ENCODE results near the gene GNAL. TPM values are rescaled to one million over a fixed set of nuclear protein-coding genes. Genes with fewer than 3 reads are reported as not detected.

GNAL gene
- total RNA-seq, 1 donor from 2014 or later: 26.8 TPM

DNA sequence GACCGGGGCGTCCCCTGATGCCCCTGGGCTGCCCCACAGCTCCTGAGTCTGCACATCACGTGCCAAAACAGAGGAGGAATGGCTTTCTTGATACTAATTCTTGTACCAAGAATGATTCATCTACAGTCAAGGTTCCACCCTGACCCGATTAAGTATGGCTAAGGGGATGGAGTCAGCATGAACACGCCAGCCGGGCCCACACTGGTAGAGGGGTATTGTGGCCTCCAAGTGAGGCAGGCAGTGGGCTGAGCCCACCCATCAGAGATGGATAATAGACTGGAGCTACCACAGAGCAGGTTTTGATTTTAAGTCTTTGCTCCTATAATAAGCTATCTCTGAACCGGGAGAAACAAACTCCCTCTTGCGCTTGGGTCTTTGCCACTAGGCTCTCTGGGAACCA, 17.9 kb upstream of the GNAL start:
- Mint-ChIP-seq H3K36me3 (no peaks in the 10 kb centered on the region), H3K27me3 (ENCODE audit: insufficient read depth, low read depth) (peaks cover 13% of the 10 kb centered on the region), H3K9me3 (no peaks in the 10 kb centered on the region), H3K4me1 (peaks cover 15% of the 10 kb centered on the region), H3K27ac (no peak overlapping the region), H3K4me3 (no peak overlapping the region)
- H3K4me1 ChIP-seq: peaks cover 17% of the 10 kb centered on the region
- no peak overlapping the region for H3K27ac ChIP-seq
- H2AFZ ChIP-seq (replicated peaks): no peak overlapping the region
- H3K4me3 ChIP-seq: no peak overlapping the region
- TF ChIP-seq EZH2 (IDR thresholded peaks at IDR 0.05): no peak
- TF ChIP-seq EZH2phosphoT487 (IDR thresholded peaks at IDR 0.05): no peak
- TF ChIP-seq, protein P1, sequence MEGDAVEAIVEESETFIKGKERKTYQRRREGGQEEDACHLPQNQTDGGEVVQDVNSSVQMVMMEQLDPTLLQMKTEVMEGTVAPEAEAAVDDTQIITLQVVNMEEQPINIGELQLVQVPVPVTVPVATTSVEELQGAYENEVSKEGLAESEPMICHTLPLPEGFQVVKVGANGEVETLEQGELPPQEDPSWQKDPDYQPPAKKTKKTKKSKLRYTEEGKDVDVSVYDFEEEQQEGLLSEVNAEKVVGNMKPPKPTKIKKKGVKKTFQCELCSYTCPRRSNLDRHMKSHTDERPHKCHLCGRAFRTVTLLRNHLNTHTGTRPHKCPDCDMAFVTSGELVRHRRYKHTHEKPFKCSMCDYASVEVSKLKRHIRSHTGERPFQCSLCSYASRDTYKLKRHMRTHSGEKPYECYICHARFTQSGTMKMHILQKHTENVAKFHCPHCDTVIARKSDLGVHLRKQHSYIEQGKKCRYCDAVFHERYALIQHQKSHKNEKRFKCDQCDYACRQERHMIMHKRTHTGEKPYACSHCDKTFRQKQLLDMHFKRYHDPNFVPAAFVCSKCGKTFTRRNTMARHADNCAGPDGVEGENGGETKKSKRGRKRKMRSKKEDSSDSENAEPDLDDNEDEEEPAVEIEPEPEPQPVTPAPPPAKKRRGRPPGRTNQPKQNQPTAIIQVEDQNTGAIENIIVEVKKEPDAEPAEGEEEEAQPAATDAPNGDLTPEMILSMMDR (IDR thresholded peaks at IDR 0.05): no peak
- no peaks in the 10 kb centered on the region for H3K36me3 ChIP-seq
- DNase-seq (ENCODE audit: low spot score): no peak
- H3K9me3 ChIP-seq (ENCODE audit: low read depth): no peaks in the 10 kb centered on the region
- no peaks in the 10 kb centered on the region for H3F3A ChIP-seq (ENCODE audit: low read depth)
- no peaks in the 10 kb centered on the region for H3K27me3 ChIP-seq
- H4K20me1 ChIP-seq (ENCODE audit: low read depth): no peaks in the 10 kb centered on the region
- H3K4me2 ChIP-seq: no peak overlapping the region
- H3K9ac ChIP-seq: no peak overlapping the region
- H3K79me2 ChIP-seq (ENCODE audit: low read depth): no peaks in the 10 kb centered on the region

DNA sequence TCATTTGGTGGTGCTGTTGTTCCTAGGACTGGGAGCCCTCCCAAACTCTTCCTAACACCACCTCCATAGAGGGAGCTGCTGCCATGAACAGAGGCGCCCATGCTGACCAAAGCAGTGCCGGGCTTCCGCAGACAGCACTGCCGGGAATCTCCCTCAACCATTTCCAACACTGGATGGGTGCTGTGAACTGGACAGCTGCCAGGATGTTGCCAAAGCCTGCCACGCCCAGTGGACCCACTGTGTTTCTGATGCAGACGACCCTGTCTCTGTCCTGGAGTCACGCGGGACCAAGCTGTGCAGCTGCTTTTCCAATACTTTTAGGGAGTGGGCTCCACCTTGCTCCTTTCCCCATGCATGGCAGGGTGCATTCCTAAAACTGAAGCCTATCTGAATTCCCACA, 16.9 kb upstream of the GNAL start:
- no peaks in the 10 kb centered on the region for H3K9me3 ChIP-seq (ENCODE audit: low read depth)
- H2AFZ ChIP-seq (replicated peaks): no peak overlapping the region
- Mint-ChIP-seq H3K4me1 (peaks cover 15% of the 10 kb centered on the region), H3K36me3 (no peaks in the 10 kb centered on the region), H3K27ac (no peak overlapping the region), H3K9me3 (no peaks in the 10 kb centered on the region), H3K4me3 (no peak overlapping the region), H3K27me3 (ENCODE audit: insufficient read depth, low read depth) (peaks cover 13% of the 10 kb centered on the region)
- no peaks in the 10 kb centered on the region for H3K36me3 ChIP-seq
- H3K4me2 ChIP-seq: no peak overlapping the region
- no peak overlapping the region for H3K27ac ChIP-seq
- H3K9ac ChIP-seq: no peak overlapping the region
- TF ChIP-seq EZH2 (IDR thresholded peaks at IDR 0.05) (no peak), EZH2phosphoT487 (IDR thresholded peaks at IDR 0.05) (no peak)
- TF ChIP-seq, protein P1 (IDR thresholded peaks at IDR 0.05): no peak
- H4K20me1 ChIP-seq (ENCODE audit: low read depth): no peaks in the 10 kb centered on the region
- H3K4me3 ChIP-seq: no peak overlapping the region
- H3K4me1 ChIP-seq: peaks cover 17% of the 10 kb centered on the region
- DNase-seq (ENCODE audit: low spot score): no peak
- no peaks in the 10 kb centered on the region for H3K27me3 ChIP-seq
- no peaks in the 10 kb centered on the region for H3K79me2 ChIP-seq (ENCODE audit: low read depth)
- no peaks in the 10 kb centered on the region for H3F3A ChIP-seq (ENCODE audit: low read depth)

DNA sequence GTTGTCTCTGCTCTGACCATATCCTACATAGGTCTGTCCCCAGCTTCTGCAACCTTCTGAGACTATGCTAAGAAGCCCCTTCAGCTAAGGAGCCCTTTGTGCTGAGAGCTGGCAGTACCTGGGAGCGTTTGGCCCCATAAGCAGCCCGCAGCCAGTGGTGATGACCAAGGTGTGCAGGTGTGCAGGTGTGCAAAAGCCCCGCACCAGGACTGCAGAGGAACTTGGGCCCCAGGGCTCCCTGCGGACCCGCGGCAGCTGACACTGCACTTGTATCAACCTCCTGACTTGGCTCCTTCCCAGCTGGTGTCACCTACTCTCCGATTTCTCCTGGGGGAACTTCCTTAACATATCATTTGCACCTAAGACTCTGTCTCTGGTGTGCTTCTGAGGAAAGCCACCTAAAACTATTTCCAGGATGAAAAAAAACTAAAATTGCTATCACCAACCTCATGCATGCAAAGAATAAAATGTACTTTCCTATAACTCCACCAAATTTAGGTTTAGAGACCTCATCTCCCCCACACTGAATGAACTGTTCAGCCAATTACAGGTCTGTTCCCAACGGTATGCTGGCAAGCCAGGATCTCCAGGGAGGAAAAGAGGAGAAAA, 16.1 kb upstream of the GNAL start:
- no peak overlapping the region for H3K4me3 Mint-ChIP-seq
- Histone ChIP-seq H4K20me1 (ENCODE audit: low read depth) (no peaks in the 10 kb centered on the region), H3K9ac (no peak overlapping the region), H3K4me3 (no peak overlapping the region), H3K36me3 (no peaks in the 10 kb centered on the region), H3F3A (ENCODE audit: low read depth) (no peaks in the 10 kb centered on the region), H3K27ac (no peak overlapping the region), H3K27me3 (no peaks in the 10 kb centered on the region), H3K4me1 (peaks cover 16% of the 10 kb centered on the region), H3K9me3 (ENCODE audit: low read depth) (no peaks in the 10 kb centered on the region), H2AFZ (replicated peaks) (no peak overlapping the region), H3K79me2 (ENCODE audit: low read depth) (no peaks in the 10 kb centered on the region), H3K4me2 (no peak overlapping the region)
- H3K9me3 Mint-ChIP-seq: no peaks in the 10 kb centered on the region
- TF ChIP-seq, protein P1 (IDR thresholded peaks at IDR 0.05): no peak
- TF ChIP-seq EZH2phosphoT487 (IDR thresholded peaks at IDR 0.05): no peak
- no peak for TF ChIP-seq EZH2 (IDR thresholded peaks at IDR 0.05)
- no peak overlapping the region for H3K27ac Mint-ChIP-seq
- H3K4me1 Mint-ChIP-seq: peaks cover 15% of the 10 kb centered on the region
- no peak for DNase-seq (ENCODE audit: low spot score)
- no peaks in the 10 kb centered on the region for H3K36me3 Mint-ChIP-seq
- H3K27me3 Mint-ChIP-seq (ENCODE audit: insufficient read depth, low read depth): peaks cover 13% of the 10 kb centered on the region

Data from neural progenitor cell (in vitro differentiated cells).